HG02840 (cell line): Measurements from ENCODE around the gene SPRR5.

Source experiments
- ATAC-seq: cut with Tn5 transposase; IDR thresholded peaks from one replicate; pipeline ENCODE4 v1.9.1; 2021; ENCODE audit warnings: mild to moderate bottlenecking, moderate library complexity, moderate number of reproducible peaks; ENCODE audit not compliant: unreplicated experiment, low FRiP score

The SPRR5 gene

DNA sequence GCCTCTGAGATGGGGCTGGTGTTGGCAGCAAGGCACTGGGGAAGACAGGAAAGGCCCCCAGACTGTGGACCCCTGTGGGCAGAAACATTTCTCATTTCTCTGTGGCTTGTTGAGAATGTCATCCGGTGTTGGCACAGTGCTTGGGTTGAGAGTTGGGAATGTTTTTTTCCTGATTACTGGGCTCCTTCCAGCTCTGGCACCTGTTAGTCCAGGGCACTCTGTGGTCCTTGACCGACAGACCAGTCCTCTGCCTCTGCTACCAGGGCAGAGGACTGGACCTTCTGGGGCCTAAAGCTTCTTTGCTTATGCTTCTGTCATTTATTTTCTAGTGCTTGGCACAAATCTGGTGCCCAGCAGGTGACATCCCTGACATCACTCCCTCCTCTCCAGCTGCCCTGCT is 4.8 kb upstream of the SPRR5 start:
- ATAC-seq = no peak

DNA sequence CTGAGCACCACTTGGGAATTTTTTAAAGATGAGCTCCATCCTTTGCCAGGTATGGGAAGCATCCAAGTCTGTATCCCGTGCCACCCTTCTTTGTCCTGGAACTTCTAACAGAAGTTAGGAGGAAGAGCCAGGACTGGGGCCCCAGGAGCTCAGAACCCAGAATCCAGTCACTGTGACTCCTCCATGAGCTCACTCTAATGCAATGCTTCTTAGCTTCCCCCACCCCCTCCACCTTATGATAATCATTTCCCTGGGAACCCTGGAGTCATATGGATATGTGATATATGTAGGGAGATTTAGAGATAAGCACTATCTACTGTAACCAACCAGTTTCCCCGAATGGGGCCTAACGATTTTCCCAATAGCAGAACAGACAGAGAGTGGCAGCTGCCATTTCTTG is 758 bp upstream of the SPRR5 start:
- ATAC-seq = no peak

DNA sequence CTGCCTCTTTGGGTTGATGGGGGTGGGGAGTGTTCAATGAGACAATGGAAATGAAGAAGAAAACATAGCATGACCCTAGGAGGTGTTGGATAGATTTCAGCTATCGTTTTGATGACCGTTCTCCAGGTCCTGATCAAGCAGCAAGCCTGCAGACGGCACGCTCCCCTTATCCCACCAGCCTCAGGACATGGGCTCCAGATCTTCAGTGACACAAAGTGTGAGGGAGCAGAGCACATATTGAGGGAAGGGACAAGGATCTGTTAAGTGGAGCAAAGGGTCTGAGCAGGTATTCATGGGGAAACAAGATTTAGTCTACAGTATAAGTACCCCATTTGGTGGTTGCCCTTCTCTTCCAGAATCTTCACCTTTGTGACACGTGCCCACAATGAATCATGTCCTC is 4.7 kb downstream of the SPRR5 start:
- no peak for ATAC-seq

DNA sequence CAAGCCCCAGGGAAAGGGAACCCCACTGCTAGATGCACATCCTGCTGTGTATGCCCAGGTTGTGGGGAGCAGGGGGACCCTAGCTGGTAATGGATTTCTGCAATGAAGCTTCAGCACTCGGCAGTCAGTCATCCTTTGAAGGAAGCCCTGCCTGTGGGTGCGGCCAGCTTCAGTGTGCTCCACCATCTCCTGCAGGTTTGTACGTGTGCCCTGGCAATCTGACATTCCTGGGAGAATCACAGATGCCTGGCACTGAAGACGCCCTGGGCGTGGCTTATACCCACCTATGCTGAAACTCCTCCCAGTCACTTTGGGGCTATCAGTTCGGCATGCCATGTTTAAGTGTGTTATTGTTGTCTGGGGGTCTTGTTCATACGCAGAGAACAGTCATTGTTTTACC is 6.8 kb downstream of the SPRR5 start:
- ATAC-seq = no peak

DNA sequence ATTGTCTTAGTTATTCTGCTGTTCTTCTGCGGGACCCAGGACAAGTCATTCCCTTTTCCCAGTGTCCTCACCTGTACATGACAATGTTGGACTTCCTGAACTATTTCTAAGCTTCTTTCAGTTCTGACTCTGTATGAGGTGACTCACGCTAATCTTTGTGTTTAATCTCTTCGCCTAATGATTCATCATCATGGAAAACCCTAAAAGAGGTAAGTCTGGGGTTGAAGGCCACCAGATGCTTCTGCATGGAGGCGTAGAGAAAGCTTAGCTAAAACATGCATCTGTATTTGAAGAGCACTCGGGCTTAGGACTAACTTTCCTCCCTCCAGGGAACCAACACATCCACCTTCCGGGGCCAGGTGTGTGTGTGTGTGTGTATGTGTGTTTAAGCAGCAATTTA is 7.4 kb downstream of the SPRR5 start:
- no peak for ATAC-seq

DNA sequence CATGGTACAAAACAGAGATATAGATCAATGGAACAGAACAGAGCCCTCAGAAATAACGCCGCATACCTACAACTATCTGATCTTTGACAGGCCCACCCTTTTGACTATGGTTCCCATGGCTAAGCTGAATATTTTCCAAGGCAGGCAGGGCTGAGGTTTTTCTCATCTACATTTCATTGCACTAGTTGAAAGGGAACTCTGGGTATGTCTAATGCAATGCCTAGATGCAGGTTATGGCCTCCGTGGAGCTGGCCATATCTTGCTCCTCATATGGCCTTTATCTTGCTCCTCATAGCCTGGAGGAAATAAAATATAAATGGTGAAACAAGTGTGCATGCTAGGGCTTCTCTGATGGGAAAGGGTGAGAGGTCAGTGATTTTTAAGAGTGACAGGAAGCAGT is 10.6 kb downstream of the SPRR5 start:
- no peak for ATAC-seq

DNA sequence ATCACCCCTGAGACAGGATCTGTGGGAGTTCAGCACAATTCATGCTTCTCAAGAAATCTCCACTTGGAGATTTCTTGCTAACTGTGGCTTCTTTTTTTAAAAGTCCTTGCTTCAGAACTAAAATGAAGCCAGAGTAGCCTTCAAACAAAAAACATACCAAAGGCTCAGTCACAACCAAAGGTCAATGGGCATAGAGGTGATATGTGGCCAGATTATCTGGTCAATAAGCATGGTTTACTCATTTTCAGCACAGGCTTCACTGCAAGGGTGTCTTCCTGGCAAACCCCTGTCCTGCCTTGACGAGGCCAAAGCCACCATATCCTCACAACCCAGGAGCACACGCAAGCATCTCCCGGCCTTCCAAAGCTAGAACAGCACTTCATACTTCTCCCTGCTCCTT is 12.3 kb downstream of the SPRR5 start:
- ATAC-seq = no peak

DNA sequence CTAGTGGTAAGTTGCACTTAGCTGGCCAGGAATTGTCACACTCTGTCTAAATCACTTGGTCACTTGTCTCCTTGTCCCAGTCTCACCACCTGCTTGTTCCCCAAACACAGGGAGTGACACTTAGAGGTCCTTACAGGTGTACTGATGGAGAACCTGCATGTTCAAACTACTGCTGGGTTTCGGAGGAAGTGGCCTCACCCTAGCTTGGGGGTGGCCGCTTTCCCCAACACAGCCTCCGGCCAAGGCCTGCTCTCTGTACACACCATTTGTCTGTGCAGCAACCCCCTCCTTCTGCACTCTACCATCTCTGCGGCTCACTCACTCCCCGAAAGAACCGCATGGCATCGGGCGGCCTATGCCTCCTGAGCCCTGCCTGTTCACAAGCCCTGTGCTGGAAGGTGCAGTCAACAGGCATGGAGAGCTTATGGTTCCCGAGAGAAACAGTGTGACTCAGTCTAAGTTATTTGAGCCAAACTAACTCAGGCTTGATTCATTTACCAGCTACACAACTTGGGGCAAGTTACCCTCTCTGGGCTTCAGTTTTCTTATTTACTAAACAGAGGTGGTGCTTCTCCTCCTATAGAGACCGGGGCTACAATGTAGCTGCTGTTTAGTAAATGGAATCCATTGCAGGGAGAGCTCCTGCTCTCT is 12.9 kb downstream of the SPRR5 start:
- no peak for ATAC-seq

DNA sequence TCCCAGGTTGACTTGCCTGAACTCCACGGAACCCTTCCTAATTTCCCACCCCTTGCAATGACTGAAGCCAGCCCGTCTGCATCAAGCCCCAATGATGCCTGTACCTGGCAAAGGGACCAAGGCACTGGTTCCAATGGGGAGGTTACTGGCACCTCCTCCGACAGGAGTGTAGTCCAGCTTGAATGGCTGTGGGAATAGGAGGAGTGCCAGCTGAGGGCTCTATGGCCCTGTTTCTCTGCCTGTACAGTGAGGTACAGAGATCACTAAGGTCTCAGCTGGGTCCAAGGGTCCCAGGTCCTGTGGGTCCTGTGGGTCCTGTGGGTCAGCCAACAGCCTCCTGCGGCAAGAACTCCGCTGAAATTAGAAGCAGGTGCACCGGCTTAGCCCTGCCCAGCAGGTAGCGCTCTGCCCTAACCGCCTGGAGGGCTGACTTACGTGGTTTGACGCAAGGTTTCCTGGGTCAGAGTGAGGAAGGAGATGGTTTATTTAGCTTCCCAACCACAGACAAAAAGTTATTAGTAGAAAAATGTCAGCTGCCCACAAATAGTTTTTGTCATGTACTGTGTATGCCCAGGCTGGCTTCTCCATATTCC is 13.5 kb downstream of the SPRR5 start:
- ATAC-seq = no peak

DNA sequence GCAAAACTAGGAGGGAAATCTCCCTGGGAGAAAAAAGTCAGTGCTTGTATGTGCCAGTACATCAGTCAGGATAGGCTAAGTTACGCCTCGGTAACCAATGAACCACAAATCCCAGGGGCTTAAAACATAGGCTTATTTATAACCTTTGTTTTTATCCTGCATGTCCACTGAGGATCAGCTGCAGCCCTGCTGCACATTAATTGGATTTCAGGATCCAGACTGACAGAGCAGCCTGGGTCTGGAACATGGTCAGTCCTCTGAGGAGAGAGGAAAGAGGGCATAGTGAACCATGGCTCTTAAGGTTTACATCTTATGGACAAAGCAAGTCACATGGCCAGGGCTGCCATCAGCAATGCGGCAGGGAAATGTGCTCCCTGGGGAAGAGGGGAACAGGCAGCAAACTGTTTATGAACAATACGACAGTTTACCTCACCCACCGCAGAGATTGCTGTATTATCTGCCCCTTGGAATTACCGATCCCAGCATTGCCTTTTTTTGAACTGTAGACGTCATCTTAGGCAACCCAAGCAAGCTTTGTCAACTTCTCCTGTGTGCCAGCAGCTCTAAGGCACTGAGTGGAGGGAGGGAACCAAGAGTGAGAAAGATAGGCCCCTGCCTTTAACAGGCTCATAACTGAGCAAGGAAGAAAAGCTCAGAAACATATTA is 14.4 kb downstream of the SPRR5 start:
- ATAC-seq = no peak

DNA sequence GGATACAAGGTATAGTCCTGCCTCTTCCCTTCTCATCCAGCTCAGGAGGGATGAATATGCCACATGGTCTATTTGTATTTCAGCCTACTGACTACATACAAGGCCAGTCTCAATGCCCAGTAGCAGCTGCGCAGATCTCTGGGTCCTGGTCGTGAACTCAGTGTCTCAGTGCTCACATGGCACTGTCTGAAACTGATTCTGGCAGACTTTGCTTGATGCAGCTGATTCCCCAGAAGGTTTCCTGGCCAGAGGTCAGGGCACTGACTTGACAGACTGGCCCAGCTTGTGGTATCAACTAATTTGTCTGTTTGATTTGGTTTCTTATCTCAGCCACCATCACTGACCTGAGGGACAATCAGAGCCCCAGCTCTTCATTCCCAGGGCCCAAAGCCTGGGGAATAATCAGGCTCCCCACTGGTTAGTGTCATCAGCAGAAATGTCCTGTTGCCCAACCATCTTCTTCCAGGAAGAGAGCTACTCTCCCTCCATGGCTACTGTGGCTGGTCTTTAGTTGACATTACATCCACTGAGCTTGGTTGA is 15.9 kb downstream of the SPRR5 start:
- no peak for ATAC-seq

DNA sequence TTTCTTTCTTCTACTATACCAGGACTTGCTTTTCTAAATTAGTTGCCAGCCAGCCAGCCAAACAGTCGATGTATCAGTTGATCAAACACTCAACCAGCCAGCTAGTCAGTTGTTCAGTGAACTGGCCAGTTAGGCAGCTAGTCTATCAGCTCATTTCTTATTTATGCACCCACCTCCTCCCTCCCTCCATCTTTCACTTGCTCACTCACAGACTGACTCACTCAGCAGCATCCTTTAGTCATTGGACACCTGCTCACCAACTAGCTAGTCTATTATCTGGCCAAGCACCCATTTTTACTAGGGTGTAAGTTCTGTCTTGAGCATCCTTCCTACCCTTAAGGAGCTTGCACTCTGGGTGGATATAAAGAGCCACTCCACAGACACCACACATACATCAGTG is 17.5 kb downstream of the SPRR5 start:
- ATAC-seq = no peak

DNA sequence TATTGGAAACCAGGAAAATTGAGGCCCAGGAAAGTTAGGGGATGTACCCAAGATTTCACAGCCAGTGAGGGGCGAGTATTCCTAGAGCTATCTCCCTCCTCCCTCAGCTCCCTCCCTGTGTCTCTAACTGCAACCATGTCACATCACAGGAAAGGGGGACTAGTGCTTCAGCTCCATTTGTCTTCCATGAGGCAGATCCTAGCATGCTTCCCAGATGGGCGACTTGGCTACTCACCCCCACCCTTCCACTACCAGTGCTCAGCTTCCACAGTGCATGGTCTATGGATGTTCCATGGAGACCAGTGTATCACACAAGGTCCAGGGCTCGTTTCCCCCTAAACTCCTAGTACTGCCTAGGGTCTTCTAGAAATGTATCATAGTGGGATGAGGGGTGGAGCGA is 18.8 kb downstream of the SPRR5 start:
- no peak for ATAC-seq

DNA sequence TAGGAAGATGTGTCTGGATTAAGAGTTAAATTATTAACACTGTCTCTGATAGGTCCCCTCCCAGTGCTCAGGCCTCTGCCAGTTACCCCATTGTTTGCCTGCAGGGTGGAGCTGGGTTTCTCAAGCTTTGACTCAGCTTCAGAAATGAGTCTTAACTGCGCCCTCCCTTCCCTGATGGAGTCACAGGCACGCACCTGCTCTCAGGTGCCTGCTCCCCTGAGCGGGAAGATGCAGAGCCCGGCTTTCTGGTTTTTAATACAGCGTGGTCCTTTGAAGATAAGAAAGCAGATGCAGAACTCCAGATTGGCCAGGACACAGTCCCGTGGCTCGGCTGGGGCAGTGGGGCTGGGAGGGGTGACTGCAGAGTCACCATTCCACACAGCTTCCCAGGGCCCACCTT is 20.2 kb downstream of the SPRR5 start:
- ATAC-seq = no peak

DNA sequence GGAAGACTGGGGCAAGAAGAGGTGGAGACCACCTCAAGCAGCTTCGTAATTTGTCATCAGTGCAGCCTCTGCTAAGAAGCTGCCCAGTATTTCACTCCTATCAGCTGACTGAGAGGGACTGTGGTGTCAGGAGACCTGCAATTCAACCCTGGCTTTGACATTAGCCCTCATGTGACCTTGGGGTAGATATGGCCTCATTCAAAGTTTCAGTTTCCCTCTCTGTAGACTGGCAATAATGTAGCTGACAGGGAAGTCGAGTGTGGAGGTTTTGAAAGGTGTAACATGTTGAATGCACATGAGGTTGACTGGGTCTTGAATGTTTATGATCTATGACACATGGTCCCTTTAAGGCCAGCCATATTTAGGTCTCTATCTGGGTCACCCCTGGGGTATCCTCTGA is 21.2 kb downstream of the SPRR5 start:
- ATAC-seq = no peak

DNA sequence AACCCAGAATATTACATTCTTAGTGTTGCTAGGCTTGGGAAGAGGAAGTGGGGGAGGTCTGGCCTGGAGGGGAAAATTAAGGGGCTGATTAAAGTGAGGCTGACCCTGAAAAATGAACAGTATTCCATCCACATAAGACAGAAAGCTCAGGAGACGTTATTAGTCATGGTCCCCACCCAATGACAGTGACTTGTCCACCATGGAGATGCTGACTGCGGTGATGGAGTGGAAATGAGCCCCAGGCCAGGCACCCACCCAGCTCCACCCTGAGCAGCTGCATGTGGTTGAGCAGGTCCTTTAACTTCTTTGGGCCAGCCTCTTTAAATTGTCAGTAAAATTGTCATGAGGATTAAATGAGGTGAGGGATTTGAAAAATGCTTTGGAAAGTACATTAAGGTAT is 22.0 kb downstream of the SPRR5 start:
- ATAC-seq = no peak

DNA sequence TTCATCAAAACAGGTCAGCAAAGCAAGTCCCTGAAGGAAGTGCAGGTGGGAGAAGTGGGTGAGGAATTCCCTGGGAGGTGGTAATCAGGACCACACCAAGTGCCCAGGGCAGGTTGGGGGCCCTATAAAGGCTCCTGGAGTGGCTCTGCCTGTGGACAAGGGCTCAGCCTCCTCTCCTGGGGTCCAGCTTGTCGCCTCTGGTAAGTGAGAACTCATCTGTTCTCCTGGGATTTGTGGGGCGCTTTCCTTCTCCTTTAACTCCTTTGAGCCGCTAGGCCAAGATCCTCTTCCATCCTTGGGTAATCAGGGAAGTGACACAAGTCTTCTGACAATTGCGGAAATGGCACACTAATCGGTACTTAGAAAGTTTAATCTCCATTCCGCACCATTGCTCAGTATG is 23.5 kb downstream of the SPRR5 start, which contains the start of gene SPRR4:
Gene SPRR4, plus strand, starts transcription at position 154 of the 400 bp plus-strand sequence. CDS start 1,243 bp downstream, outside the sequence.
- no peak for ATAC-seq

DNA sequence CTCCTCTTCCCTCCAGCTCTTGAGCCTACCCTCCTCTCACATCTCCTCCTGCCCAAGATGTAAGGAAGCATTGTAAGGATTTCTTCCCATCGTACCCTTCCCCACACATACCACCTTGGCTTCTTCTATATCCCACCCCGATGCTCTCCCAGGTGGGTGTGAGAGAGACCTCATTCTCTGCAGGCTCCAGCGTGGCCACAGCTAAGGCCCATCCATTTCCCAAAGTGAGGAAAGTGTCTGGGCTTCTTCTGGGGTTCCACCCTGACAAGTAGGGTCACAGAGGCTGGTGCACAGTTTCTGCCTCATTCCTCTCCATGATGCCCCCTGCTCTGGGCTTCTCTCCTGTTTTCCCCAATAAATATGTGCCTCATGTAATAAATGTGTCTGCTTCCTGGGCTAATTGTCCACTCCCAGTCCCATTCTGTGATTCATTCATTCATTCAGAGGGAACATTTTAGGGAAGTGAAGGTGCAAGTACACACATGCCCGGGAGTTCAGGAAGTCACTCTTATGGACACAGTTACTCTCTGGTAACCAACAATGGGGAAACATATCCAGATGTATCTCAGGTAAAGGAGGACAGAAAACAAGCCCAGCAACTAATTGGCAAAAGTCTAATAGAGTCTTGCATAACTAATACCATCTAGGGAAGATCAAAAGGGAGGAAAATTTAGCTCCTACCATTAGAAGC is 25.3 kb downstream of the SPRR5 start:
- ATAC-seq = no peak

DNA sequence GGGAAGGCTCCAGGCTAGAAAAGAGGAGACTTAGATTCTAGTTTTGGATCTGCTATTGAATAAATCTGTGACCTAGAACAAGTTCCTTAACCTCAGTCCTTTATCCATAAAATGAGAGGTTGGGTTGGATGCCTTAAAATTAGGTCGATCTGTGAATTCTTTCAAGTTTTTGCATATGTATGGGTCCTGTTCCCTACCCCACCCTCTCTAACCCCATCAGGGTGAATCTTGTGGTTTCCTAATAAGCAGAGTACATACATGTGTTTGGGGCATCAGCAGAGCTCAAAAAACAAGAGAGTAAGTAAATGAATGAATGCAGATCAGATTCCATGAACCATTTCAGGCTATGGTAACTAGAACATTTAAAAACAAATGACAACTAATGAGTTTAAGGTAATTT is 29.7 kb downstream of the SPRR5 start:
- ATAC-seq = no peak

DNA sequence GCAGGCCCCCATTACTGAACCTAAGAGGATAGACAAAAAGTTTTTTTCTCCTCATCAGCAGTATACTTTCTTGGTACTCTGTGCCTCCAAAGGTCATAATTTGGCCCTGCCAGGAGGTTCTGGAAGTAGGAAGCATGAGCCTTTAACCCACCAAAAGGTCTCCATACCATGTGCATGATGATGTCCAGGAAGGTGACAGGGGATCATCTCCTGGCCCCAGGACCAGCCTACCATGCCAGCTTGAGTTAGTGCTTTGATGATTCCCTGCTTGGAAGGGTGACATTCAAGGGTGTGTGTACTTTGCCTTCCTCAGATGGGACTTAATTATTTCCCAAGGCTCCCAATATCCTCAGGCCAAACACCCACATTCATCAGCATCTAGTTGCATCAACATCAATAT is 30.6 kb downstream of the SPRR5 start:
- ATAC-seq = no peak

DNA sequence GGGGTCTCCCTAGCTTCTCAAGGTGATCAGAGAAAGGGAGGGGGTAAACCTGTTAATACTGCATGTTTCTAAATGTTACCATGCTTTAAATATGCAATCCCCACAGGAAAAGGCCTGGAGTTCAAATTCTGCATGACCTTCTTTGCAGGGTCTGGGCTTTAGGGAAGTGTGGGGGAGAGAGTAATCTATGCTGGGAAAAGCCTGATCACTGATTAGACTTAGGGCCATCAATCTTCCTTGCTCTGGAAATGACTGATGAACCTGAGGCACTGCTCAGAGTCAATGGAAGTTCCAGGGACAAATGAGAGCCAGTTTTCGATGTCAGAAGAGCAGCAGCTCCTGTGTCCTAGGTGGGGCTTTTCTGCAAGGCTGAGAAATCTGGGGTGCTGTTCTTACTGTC is 33.7 kb downstream of the SPRR5 start:
- ATAC-seq = no peak
